Neural progenitor cell (in vitro differentiated cells): ENCODE results near the gene C12orf42.

Source experiments
- EZH2 ChIP-seq: fragments of 200-600 bp; sonication (generic); IDR thresholded peaks from 2 replicates; pipeline ENCODE4 v1.6.1; 2017; ENCODE audit warnings: antibody characterized with exemption, mild to moderate bottlenecking, moderate library complexity
- EZH2phosphoT487 ChIP-seq: fragments of 200-600 bp; sonication (generic); IDR thresholded peaks from 2 replicates; pipeline ENCODE4 v1.6.1; 2017; ENCODE audit warnings: antibody characterized with exemption
- TF ChIP-seq, protein P1 (sequence below): fragments of 200-600 bp; sonication (generic); IDR thresholded peaks from 2 replicates; pipeline ENCODE4 v1.5.1; 2017; ENCODE audit warnings: antibody characterized with exemption, mild to moderate bottlenecking

GRCh38 chr12:103308396-103308795 is 187.4 kb downstream of the C12orf42 start:
- TF ChIP-seq, protein P1, sequence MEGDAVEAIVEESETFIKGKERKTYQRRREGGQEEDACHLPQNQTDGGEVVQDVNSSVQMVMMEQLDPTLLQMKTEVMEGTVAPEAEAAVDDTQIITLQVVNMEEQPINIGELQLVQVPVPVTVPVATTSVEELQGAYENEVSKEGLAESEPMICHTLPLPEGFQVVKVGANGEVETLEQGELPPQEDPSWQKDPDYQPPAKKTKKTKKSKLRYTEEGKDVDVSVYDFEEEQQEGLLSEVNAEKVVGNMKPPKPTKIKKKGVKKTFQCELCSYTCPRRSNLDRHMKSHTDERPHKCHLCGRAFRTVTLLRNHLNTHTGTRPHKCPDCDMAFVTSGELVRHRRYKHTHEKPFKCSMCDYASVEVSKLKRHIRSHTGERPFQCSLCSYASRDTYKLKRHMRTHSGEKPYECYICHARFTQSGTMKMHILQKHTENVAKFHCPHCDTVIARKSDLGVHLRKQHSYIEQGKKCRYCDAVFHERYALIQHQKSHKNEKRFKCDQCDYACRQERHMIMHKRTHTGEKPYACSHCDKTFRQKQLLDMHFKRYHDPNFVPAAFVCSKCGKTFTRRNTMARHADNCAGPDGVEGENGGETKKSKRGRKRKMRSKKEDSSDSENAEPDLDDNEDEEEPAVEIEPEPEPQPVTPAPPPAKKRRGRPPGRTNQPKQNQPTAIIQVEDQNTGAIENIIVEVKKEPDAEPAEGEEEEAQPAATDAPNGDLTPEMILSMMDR, result no peak
- no peak for TF ChIP-seq EZH2phosphoT487
- TF ChIP-seq EZH2, result no peak
